ENCODE data around the gene SAA4.

The SAA4 gene

GRCh38 chr11:18188796-18189195 lies 47.8 kb downstream of the SAA4 start:
- DNase-seq = no peak

Data from effector CD4-positive, alpha-beta T cell (primary cell).